Fibroblast of the aortic adventitia (primary cell): ENCODE measurements around the gene CASP8AP2. TPM values are rescaled to one million over a fixed set of nuclear protein-coding genes. Genes with fewer than 3 reads are reported as not detected.

ENCODE experiments used
- DNase-seq: peaks from one replicate; pipeline ENCODE4 v3.0.0-alpha.2; 2010; ENCODE audit warnings: low read depth
- H3K4me3 ChIP-seq: 2 replicates; pipeline ENCODE4 v1.5.1; 2011; ENCODE audit warnings: low read depth, mild to moderate bottlenecking, control low read depth, low read length, moderate library complexity
- CTCF ChIP-seq: IDR thresholded peaks from 2 replicates; pipeline ENCODE4 v1.5.1; 2011; ENCODE audit warnings: mild to moderate bottlenecking, low read length, control low read depth, inconsistent platforms; ENCODE audit not compliant: insufficient read depth
- total RNA-seq: library from RNA; depleted of rRNA; stranded (reverse); fragments of >200 nt; gene quantifications from 2 replicates; pipeline ENCODE4 v1.2.3, GENCODE V29; 2012; ENCODE audit warnings: low replicate concordance

CASP8AP2 gene
- total RNA-seq, 1 donor, result 27.6 TPM

DNA sequence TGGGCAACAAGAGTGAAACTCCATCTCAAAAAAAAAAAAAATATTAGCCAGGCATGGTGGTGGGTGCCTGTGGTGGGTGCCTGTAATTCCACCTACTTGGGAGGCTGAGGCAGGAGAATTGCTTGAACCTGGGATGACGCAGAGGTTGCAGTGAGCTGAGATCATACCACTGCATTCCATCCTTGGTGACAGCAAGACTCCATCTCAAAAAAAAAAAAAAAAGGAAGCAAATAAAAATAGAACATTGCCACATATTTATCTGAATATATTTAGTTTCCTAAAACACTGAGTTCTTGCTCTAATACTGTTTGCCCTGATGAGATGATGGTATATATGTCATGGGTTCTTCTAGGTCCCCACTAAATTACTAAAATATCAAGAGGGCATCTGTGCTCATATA lies 28.4 kb downstream of the CASP8AP2 start:
- DNase-seq, result no peak
- TF ChIP-seq CTCF, result no peak
- no peak overlapping the region for H3K4me3 ChIP-seq

- DNase-seq, result no peak
- no peak overlapping the region for H3K4me3 ChIP-seq
- no peak for TF ChIP-seq CTCF
Observed at GRCh38 chr6:89859744-89860143, 30.1 kb downstream of the CASP8AP2 start.

GRCh38 chr6:89862273-89862672 lies 32.6 kb downstream of the CASP8AP2 start:
- no peak for TF ChIP-seq CTCF
- H3K4me3 ChIP-seq, result no peak overlapping the region
- no peak for DNase-seq

DNA sequence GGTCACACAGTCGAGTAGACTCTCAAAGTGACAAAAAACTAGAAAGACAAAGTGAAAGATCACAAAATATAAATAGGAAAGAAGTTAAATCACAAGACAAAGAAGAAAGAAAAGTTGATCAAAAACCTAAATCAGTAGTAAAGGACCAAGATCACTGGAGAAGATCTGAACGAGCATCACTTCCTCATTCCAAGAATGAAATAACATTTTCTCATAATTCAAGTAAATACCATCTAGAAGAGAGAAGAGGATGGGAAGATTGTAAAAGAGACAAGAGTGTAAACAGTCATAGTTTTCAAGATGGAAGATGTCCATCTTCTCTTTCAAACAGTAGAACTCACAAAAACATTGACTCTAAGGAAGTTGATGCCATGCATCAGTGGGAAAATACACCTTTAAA lies 33.0 kb downstream of the CASP8AP2 start:
- no peak for TF ChIP-seq CTCF
- no peak for DNase-seq
- no peak overlapping the region for H3K4me3 ChIP-seq

- TF ChIP-seq CTCF, result no peak
- H3K4me3 ChIP-seq, result no peak overlapping the region
- no peak for DNase-seq
Observed at GRCh38 chr6:89866024-89866678, 36.5 kb downstream of the CASP8AP2 start.

DNA sequence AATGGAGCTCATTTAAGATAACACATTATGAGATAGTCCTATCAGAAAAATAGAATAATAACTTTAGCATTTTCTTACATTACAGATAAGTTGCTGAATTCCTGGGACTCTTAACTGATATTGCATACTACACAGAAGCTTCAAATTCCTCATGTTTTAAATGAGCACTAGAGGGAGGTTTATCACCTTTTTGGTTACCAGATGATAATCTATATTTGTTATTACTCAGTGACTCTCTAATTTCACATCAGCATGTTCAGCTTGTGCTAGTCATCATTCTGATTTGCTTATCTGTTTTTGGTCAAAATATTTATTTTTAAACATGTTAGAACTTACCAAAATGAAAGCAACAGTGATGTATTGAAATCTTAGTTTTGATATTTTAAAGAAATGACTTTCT lies 44.0 kb downstream of the CASP8AP2 start:
- no peak for TF ChIP-seq CTCF
- H3K4me3 ChIP-seq, result no peak overlapping the region
- no peak for DNase-seq

DNA sequence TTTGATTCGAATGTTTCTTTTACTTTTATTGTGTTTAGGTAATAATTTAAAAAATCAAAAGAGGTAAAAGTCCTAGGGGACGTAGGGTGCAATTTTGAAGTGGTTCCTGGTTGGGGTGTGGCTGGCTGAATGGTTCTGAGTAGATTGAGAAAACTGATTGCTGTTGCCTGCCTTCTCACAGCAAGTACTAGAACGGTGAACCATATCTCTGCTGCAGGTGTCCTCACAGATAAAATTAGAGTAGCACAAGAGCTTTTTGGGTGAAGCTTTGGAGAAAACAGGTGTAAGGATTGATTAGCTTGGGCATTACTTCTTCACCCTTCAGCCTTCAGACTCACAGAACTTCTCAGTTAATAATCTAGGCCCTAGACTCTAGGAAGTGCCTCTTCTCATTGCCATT lies 44.8 kb downstream of the CASP8AP2 start:
- TF ChIP-seq CTCF, result no peak
- no peak overlapping the region for H3K4me3 ChIP-seq
- no peak for DNase-seq
